ENCODE results near the gene DOCK1.

The DOCK1 gene

DNA sequence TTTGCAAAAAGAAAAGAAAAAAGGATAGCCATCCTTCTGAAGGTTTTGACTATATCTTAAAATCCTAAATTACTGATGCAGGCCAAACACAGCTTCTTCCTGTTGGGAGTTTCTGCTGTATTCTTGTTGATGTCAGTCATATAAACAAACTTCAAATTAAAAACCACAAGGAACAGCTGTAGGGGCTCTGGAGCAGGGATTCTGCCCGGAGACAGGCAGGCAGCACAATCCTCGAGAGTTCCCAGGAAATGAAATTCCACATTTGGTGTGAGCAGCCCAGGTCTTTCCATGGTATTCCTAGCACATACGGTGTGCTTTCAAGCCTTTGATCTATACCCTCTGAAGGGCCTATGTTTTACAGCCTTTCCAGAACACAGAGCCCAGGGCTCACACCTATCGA lies 248.0 kb downstream of the DOCK1 start:
- no peak overlapping the region for H3K4me3 ChIP-seq (ENCODE audit: low read depth, low read length)
- TF ChIP-seq CTCF (IDR thresholded peaks at IDR 0.05; ENCODE audit: low read depth, low read length): no peak
- no peak for TF ChIP-seq POLR2A (IDR thresholded peaks at IDR 0.05; ENCODE audit: extremely low read depth, insufficient read length)
- no peak for TF ChIP-seq MYC (IDR thresholded peaks at IDR 0.05; ENCODE audit: low read depth, low read length)
- TF ChIP-seq MAX (IDR thresholded peaks at IDR 0.05; ENCODE audit: low read depth, low read length): no peak
- no peak for DNase-seq (ENCODE audit: low read depth)

GRCh38 chr10:127154831-127155620 lies 249.8 kb downstream of the DOCK1 start:
- DNase-seq (ENCODE audit: low read depth): no peak
- no peak overlapping the region for H3K4me3 ChIP-seq (ENCODE audit: low read depth, low read length)
- no peak for TF ChIP-seq CTCF (IDR thresholded peaks at IDR 0.05; ENCODE audit: low read depth, low read length)
- TF ChIP-seq POLR2A (IDR thresholded peaks at IDR 0.05; ENCODE audit: extremely low read depth, insufficient read length): no peak
- no peak for TF ChIP-seq MYC (IDR thresholded peaks at IDR 0.05; ENCODE audit: low read depth, low read length)
- TF ChIP-seq MAX (IDR thresholded peaks at IDR 0.05; ENCODE audit: low read depth, low read length): no peak

GRCh38 chr10:127157089-127157488 lies 251.9 kb downstream of the DOCK1 start:
- TF ChIP-seq MAX (IDR thresholded peaks at IDR 0.05; ENCODE audit: low read depth, low read length) (no peak), CTCF (IDR thresholded peaks at IDR 0.05; ENCODE audit: low read depth, low read length) (no peak), MYC (IDR thresholded peaks at IDR 0.05; ENCODE audit: low read depth, low read length) (no peak), POLR2A (IDR thresholded peaks at IDR 0.05; ENCODE audit: extremely low read depth, insufficient read length) (no peak)
- H3K4me3 ChIP-seq (ENCODE audit: low read depth, low read length): no peak overlapping the region
- DNase-seq (ENCODE audit: low read depth): no peak

GRCh38 chr10:127157506-127158200 lies 252.4 kb downstream of the DOCK1 start:
- TF ChIP-seq CTCF (IDR thresholded peaks at IDR 0.05; ENCODE audit: low read depth, low read length): no peak
- TF ChIP-seq POLR2A (IDR thresholded peaks at IDR 0.05; ENCODE audit: extremely low read depth, insufficient read length): no peak
- no peak for TF ChIP-seq MAX (IDR thresholded peaks at IDR 0.05; ENCODE audit: low read depth, low read length)
- TF ChIP-seq MYC (IDR thresholded peaks at IDR 0.05; ENCODE audit: low read depth, low read length): no peak
- no peak for DNase-seq (ENCODE audit: low read depth)
- no peak overlapping the region for H3K4me3 ChIP-seq (ENCODE audit: low read depth, low read length)

GRCh38 chr10:127158662-127159061 lies 253.4 kb downstream of the DOCK1 start:
- DNase-seq (ENCODE audit: low read depth): no peak
- H3K4me3 ChIP-seq (ENCODE audit: low read depth, low read length): no peak overlapping the region
- TF ChIP-seq MAX (IDR thresholded peaks at IDR 0.05; ENCODE audit: low read depth, low read length) (no peak), MYC (IDR thresholded peaks at IDR 0.05; ENCODE audit: low read depth, low read length) (no peak), CTCF (IDR thresholded peaks at IDR 0.05; ENCODE audit: low read depth, low read length) (no peak), POLR2A (IDR thresholded peaks at IDR 0.05; ENCODE audit: extremely low read depth, insufficient read length) (no peak)

Data from NB4 (cell line).